HG02884 (cell line): Measurements from ENCODE around the gene AK9.
"Not testable (repeated sequence)": the region's sequence is repeated elsewhere in the genome, so short reads cannot be mapped to it uniquely, and the experiment has no call there.

Source experiments
- ATAC-seq: cut with Tn5 transposase; IDR thresholded peaks from one replicate; pipeline ENCODE4 v1.9.1; 2021; ENCODE audit warnings: mild to moderate bottlenecking, moderate library complexity; ENCODE audit not compliant: unreplicated experiment

Gene AK9

DNA sequence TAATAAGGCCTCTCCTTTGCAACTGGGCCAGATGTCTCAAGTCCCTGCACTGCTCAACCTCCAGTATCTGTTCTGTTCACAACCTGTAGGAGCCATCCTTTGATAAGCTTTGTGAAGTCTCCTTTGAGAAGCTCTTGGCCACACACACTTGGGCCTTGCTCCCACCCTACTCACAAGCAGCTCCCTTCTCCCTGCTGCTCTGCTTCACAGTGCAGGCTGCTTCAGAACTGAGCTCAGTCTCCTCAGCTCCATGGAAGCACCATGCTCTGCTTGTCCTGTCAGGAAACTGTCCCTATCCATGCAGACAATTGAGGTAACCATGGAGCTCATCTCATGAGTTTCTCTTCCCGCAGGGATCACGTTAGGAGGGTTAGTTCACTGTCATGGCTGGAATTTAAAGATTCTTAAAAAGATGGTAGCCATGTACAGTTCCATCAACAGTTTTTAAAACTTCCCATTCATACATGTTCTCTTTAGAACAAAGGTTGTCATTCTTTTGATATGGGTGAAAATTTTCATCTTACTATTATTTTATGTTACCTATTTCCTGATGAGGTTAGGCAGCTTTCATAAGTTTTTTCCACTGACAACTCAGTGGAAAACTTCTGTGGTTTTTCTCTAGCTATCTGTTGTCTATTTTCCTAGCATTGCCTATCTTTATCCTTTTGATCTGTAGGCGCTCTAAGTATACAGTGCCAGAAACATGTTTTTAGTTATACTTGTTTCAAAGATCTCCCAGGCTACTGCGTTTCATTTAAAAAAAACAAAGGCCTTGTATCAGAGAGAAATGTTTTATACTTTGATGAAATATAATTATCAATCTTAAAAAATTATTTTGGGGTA lies 62.6 kb downstream of the AK9 start:
- no peak for ATAC-seq

DNA sequence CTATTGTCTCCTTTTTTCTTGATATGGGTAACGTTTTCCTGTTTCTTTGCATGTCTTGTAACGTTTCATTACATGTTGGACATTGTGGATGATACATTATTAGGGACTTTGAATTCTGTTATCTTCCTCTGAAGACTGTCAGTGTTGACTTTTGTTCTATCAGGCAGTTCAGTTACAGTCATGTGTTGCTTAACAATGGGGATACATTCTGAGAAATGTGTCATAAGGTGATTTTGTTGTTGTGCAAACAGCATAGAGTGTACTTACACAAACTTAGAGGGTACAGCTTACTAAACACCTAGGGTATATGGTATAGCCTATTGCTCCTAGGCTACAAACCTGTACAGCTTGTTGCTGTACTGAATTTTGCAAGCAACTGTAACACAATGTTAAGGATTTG lies 64.7 kb downstream of the AK9 start:
- no peak for ATAC-seq

DNA sequence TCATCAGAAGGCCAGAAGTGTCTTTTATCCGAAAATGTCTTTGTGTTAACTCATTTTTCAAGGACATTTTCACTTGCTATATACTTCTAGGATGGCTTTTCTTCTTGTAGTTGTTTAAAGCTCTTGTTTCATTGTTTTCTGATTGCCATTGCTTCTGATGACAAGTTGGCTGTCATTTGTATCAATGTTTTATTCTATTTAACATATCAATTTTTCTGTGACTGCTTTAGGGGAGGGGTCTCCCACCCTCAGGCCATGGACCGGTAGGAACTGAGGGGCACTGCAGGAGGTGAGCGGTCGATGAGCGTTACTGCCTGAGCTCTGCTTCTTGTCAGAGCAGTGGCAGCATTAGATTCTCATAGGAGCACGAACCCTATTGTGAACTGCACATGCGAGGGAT lies 65.8 kb downstream of the AK9 start:
- ATAC-seq, result no peak

DNA sequence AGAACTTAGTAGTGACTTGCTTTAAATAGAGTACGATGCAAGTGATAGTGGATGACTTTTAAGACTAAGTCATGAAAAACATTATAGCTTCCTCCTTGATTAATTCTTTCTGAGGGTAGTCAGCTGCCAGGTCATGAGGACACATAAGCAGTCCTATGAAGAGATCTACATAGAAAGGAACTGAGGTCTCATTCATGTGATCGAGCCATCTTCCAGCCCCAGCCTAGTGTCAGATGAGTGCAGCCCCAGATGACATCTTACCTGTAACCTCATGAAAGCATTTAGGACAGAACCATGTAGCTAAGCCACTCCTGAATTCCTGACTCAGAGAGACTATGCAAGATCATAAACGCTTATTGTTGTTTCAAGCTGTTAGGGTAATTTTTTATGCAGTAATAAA lies 67.7 kb downstream of the AK9 start:
- ATAC-seq, result no peak

DNA sequence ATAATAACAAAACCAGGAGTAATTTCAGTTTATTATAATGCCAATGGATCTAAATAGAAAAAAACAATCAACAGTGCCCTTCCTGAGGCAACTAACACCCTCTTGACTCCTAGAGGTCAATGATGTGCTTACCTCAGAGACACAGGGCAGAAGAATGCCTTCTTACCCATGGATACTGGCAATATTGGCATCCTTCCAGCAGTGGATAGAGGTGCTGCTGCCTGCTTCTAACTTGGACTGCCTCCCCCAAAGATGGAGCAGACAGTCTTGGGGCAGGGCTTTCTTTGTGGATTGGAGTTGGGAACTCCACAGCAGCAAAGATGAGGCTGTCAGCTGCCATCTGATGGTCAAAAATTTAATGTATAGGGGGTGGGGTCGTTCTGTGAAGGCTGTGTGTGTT lies 78.7 kb downstream of the AK9 start:
- no peak for ATAC-seq

DNA sequence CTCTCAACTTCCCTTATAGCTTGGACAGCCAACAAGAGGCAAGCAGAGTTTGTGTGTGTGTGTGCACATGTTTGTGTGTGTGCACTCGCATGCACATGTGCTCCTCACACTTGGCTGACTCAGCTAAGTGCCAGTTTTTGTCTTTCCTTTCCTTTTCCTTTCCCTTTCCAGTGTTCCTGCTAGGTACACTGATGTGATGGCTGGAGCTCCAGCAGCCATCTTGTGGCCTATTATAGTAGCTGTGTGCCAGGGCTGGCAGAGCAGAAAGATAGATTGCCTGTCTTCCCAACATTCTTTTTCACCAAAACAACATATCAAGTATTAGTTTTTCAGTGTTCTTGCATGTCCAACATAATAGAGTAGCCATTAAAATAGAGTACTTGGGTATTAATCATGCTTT lies 79.5 kb downstream of the AK9 start:
- no peak for ATAC-seq

DNA sequence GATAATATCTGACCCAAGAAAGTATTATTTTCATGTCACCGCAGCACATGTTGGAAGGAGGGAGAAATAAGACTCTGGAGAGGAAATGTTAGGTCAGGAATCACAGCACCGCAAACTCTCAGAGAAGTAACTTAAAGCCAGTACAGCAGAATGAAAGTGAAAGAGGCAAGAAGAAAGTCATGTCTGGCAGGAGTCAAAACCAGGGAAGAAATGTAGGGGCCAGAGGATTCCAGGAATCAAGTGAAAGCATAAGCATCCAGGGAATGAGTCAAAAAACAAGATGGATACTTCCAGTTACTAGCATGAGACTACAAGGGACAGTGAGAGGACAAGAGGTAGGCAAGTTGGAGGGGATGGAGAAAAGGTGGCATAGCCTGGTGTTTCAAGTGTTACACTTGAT lies 80.4 kb downstream of the AK9 start:
- no peak for ATAC-seq

DNA sequence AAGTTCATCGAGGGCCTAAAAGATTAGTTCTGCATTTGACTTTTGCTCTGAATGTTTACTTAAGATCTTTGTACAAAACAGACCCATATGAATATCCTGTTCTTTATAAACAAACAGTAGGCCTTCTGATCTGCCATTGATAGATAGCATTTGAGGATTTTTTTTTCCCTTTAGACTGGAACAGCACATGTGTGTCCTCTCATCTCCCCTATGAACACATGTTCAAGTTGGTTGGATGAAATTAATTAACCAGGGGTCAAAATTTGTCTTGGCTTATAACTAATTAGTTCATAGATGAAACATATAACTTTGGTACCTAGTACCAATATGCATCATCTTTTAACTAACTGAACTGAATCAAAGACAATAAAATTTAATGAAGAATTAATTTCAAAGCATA lies 81.3 kb downstream of the AK9 start:
- ATAC-seq, result no peak

DNA sequence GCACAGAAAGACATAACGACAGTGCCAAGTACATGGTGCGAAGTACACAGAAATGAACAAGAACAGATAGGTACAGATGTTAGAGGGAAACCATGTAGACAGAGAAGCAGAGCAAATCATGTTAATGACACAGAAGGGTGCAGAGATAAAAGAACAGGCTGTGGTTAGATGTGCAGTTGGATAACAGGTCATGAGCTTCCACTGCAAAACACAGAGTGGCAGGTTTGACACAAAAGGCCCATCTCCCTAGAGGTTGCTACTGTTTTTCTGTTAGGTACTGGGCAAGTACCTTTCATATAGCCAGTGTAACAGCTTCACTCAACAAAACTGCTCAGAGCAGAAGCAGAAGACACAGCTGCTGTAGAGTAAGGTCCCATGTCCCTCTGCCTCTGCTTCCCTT lies 84.6 kb downstream of the AK9 start:
- ATAC-seq, result no peak

DNA sequence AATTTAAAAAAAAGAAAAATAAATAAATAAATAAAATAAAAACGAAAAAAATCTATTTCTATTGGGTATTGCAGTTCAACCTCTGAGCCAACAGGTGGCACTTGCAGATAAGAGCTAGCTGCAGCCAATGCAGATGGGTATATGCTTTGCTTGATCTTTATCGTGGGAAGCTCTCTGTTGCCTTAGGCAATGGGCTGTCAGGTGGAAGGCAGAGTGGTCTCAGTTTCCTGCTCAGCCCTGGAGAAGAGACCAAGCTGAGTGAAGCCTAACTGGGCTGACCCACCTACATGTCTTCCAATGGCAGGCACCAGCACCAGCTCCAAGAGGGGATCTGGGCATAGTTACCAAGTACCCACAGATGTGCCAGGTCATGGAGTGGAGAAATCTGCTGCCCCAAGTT lies 95.0 kb downstream of the AK9 start:
- ATAC-seq, result no peak

DNA sequence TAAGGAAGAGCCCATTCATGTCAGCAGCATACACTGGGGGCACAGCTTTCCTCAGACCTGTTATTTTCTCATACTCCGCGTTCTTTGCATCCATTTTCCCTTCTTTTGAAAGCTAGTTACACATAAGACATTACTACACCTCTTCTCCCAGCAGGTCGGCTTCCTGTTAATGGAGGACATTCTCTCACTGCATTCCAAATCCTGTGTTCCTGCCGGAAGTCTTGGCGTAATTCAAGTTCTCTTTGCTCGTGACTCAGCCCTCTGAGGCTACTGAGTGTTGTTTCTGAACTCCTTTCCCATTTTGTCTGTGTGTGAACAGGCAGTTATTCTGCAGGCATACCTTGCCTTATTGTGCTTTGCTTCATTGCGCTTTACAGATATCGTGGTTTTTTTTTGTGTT lies 110.5 kb downstream of the AK9 start:
- ATAC-seq, result no peak

DNA sequence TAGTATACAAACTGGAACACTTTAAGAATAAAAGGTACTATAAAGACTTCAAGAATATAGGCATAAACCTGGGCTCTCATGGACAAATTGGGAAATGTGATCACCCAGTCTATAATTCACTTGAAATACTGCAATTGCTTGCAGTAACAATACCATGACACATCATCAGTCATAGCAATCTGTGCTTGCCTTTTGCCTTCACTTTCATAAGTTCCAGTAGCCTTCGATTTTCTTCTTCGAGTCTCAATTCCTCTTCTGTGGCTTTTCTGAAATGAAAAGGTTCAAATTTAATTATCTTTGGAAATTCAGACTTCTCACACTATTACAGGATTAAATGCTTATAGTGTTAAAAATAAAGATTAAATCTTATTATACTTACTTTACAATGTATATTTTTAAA lies 111.6 kb downstream of the AK9 start:
- ATAC-seq, result no peak

DNA sequence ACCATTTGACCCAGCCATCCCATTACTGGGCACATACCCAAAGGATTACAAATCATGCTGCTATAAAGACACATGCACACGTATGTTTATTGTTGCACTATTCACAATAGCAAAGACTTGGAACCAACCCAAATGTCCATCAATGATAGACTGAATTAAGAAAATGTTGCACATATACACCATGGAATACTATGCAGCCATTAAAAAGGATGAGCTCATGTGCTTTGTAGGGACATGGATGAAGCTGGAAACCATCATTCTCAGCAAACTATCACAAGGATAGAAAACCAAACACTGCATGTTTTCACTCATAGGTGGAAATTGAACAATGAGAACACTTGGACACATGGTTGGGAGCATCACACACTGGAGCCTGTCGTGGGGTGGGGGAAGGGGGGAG lies 121.1 kb downstream of the AK9 start:
- not testable (repeated sequence) for ATAC-seq

DNA sequence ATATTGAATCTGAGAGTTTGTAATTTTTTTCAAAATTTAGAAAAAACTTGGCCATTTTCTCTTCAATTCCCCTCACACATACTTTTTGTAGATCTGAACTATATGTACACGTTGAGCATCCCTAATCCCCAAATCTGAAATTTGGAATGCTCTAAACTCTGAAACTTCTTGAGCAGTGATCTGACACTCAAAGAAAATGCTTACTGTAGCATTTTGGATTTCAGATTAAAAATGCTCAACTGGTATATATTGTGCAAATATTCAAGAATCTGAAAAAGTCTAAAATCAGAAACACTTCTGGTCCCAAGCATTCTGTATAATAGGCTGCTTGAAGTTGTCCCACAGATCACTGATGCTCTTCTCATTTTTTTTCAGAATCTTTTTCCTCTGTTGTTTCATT lies 129.2 kb downstream of the AK9 start:
- no peak for ATAC-seq

DNA sequence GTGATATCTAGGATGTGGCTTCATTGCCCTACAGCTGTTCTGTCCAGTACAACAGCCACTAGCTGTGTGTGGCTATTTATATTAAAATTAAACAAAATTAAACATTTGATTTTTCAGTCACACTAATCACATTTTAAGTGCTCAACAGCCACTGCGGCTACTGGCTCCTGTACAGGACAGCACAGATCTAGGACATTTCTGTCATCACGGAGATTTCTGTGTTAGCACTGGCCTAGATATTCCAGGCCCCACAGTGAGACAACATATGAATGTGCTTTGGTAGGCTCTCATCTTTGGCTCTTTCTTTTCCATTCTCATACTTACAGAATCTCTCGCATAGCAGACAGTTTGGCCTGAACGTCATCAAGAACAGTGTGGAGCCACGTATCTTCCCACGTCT lies 159.6 kb downstream of the AK9 start:
- ATAC-seq, result no peak

DNA sequence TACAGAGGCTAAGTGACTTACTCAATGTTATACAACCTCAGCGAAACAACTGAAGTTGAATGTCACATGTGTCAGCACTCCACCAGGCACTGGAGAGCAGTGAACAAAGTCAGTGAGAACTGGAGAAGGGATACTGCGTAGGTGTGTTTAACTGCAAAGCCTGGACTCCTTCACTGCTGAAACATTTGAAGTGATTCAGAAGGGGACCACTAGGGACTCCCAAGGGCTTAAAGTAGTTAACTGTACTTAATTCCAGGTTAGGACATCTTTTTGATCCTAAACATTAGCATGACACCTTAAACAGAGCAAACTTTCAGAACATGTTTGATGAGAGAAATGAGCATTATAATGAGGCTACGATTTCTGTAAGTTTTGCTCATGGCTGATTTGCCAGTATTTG lies 163.0 kb downstream of the AK9 start:
- ATAC-seq, result no peak

DNA sequence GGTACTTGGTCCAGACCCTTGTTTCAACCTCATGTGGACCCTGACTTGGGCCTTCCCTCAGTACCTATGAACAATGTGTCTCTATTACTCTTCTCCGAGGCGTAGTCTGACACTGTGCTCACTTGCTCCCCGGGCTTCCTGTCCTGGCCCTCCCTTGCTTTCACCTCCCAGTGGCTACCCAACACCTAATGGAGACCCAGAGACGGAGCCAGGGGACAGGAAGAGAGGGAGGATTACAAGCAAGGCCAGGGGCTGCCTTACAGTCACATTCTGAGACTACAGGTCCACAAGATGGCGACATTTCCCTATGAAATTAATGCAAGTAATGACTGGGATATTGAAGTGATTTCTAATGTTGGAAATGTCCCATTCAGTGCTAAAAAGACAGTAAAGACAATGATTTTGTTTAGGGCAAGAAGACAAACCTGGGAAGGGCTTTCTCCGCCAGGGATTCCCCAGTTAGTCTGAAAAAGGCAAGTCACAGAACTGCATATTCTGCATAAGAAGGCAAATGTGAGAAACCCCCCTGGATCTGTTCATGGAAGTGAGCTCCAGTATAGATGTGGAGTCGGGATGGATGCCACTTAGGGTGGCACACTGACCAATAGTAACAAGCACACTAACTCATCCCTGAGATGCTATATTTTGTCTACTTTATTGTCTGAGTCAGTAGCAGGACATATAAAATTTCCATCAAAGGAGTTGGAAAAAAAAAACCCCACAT lies 163.9 kb downstream of the AK9 start:
- peak; percentile 62 for ATAC-seq

DNA sequence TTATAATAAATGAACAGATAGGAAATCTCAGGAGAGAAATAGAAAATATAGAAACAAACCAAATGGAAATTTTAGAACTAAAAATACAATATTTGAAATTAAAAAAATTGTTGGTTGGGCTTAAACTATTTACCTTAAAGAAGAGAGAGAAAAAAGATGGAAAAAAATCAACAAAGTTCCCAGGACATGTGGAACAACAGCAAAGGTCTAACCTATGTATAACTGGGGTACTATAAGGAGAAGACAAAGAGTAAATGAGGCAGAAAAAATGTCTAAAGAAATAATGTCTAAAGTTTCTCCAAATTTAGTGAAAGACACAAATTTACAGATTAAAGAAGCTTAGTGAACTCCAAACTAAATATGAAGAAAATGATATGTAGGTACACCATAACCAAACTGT lies 166.9 kb downstream of the AK9 start:
- ATAC-seq, result no peak

DNA sequence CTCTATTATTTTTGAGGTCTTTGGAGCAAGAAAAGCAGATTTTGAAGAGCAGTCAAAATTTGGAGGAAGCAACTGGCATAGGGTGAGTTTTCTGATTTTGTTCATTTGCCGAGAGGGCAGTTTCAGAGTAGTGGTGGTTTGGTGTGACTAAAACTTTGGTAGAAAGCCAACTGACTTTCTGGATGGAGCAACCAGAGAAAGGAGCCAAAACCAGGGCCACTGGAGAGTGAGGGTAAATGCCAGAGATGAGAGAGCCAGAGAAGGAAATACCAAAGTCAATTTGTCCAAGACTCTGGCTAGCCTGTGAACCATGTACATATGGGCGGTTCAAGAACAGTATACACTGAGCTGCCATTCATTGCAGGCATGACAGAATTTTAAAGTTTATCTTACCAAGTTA lies 167.5 kb downstream of the AK9 start:
- no peak for ATAC-seq

DNA sequence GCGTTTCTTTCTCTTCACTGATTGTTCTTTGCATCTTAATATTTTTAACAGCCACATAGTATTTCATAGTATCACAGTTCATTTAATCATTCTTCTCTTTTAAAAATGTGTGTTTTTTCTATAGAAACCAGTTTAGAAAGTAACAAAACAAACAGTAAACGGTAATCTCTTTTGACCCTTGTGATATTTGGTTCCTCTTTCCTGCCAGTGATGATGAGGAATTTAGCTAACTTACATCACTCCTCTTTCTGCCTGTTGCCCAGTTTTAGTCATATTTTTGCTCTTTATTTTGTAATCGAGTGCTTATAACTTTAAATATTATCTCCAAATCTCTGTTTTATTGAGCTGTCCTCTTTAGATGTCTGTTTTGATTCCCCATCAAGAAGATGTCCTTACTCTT lies 169.9 kb downstream of the AK9 start:
- no peak for ATAC-seq

DNA sequence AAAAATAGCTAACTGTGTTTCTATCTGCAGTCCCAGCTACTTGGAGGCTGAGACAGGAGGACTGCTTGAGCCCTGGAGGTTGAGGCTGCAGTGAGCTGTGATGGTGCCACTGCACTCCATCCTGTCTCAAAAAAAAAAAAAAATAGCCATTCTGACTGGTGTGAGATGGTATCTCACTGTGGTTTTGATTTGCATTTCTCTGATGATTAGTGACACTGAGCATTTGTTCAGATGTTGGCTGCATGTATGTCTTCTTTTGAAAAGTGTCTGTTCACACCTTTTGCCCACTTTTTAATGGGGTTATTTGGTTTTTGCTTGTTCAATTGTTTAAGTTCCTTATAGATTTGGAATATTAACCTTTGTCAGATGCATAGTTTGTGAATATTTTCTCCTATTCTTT lies 171.4 kb downstream of the AK9 start:
- ATAC-seq, result not testable (repeated sequence)

DNA sequence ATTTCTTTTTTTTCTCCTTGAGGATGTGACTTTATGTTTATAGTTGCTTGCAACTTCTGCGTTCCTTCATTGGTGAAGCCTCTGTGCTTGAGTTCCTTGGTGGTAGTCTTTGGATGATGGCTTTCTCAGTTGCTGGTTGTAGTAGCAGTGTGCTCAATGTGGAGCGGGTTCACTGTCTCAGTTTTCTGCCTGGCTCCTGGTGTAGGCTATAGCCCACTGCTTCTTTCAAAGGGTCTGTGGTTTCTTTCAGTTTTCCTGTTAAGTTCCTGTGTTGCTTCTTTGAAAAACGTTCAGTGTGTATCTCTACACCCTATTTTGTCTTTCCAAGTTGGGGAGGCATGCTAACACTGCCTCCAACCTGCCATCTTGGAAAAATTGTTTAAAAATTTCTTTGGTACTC lies 174.1 kb downstream of the AK9 start:
- no peak for ATAC-seq
